NB4 (cell line): ENCODE data around the gene NTM.

Source experiments
- CTCF ChIP-seq: IDR thresholded peaks from one replicate; pipeline ENCODE4 v1.5.1; 2012; ENCODE audit warnings: low read depth, low read length
- MAX ChIP-seq: IDR thresholded peaks from 2 replicates; pipeline ENCODE4 v1.6.1; 2011; ENCODE audit warnings: low read depth, low read length
- POLR2A ChIP-seq: IDR thresholded peaks from 2 replicates; pipeline ENCODE4 v1.6.1; 2011; ENCODE audit warnings: mild to moderate bottlenecking; ENCODE audit not compliant: insufficient read length; ENCODE audit errors: extremely low read depth

DNA sequence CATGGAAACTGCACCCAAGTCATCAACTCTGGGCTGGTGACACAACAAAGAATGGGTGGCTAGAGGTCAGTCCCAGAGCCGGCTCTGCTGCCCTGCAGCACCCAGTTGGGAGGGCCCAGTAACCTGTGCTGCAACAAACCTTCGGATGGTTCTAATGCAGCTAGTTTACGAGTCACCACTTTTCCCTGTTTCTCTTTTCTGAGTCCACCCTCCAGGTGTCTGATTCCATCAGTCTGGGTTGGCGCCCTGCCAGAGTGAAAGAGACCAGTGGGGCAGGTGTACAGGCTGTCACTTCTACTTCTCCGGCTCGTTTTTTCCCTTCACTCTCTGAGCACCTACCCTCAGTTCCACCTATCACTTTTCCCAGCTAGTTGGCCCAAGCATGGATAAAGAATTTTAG is 572.9 kb downstream of the NTM start:
- TF ChIP-seq CTCF = no peak
- no peak for TF ChIP-seq MAX
- TF ChIP-seq POLR2A = no peak
